HCT116 (cell line): Measurements from ENCODE around the gene TMEM201. TPM values are rescaled to one million over a fixed set of nuclear protein-coding genes. Genes with fewer than 3 reads are reported as not detected.

ENCODE experiments used
- ATAC-seq: fragments of 200-7000 bp; cut with Tn5 transposase; 2 replicates; pipeline ENCODE4 v1.9.1; 2020; ENCODE audit warnings: mild to moderate bottlenecking, moderate library complexity
- BruUV-seq: library from RNA; stranded (reverse); fragments of 400-500 nt; replicated peaks from 2 replicates; lab custom pipeline; 2021; lab: Mats Ljungman, UMichigan
- CTCF ChIA-PET: fragments of 300-600 bp; sonication (Branson Sonifier 250); formaldehyde crosslinking; loops from one replicate; lab custom pipeline; 2021; ENCODE audit warnings: antibody characterized with exemption; lab: Charles Lee
- POLR2A ChIA-PET: fragments of 300-600, 350-600 bp; sonication (Branson Sonifier 250); formaldehyde crosslinking; loops from one replicate; lab custom pipeline; 2021; ENCODE audit warnings: antibody characterized with exemption; lab: Charles Lee
- RAD21 ChIA-PET, 2 experiments: fragments of 300-600 bp; sonication (Branson Sonifier 250); formaldehyde crosslinking; loops; one replicate each; lab custom pipeline; 2023; ENCODE audit warnings: low total read pairs in 2 of 2; ENCODE audit not compliant: uncharacterized antibody in 2 of 2, unreplicated experiment in 2 of 2, low non-redundant PET in 1 of 2; lab: Charles Lee
- DNase-seq: peaks from one replicate; pipeline ENCODE4 v3.0.0-alpha.2; 2010; ENCODE audit warnings: low read depth, low spot score
- H2AFZ ChIP-seq: fragments of 200-600 bp; shearing (Covaris generic), sonication (generic); 2 replicates; pipeline ENCODE4 v1.6.1; 2017; ENCODE audit warnings: low read depth, mixed run types, mixed read lengths, antibody characterized with exemption, low read length; ENCODE audit not compliant: poor library complexity, severe bottlenecking
- H3K27ac ChIP-seq: 2 replicates; pipeline ENCODE4 v1.5.1; 2012; ENCODE audit warnings: low read depth, low read length
- H3K27me3 ChIP-seq: fragments of 200-600 bp; sonication (generic); 2 replicates; pipeline ENCODE4 v1.6.1; 2016; ENCODE audit warnings: mixed run types, low read length, mixed read lengths; ENCODE audit not compliant: insufficient read depth
- H3K36me3 ChIP-seq, 2 experiments: fragments of 200-500 bp in 1 of 2; fragments of 200-600 bp in 1 of 2; sonication (Bioruptor generic) in 1 of 2; sonication (generic) in 1 of 2; 2 replicates each; pipeline versions ENCODE4 v1.5.1 to v1.6.1; 2014 to 2016; ENCODE audit warnings: low read length in 2 of 2, inconsistent platforms in 1 of 2, mixed read lengths in 1 of 2, mixed run types in 1 of 2; ENCODE audit not compliant: insufficient read depth in 2 of 2, control insufficient read depth in 1 of 2
- H3K4me1 ChIP-seq, 2 experiments: fragments of 200-600 bp in 1 of 2; sonication (generic) in 1 of 2; 2 replicates each; pipeline versions ENCODE4 v1.5.1 to v1.6.1; 2012 to 2017; ENCODE audit warnings: low read length in 2 of 2, inconsistent platforms in 1 of 2, mild to moderate bottlenecking in 1 of 2, mixed read lengths in 1 of 2, mixed run types in 1 of 2, moderate library complexity in 1 of 2; ENCODE audit not compliant: insufficient read depth in 2 of 2, control insufficient read depth in 1 of 2
- H3K4me2 ChIP-seq: fragments of 200-600 bp; sonication (generic); 2 replicates; pipeline ENCODE4 v1.6.1; 2017; ENCODE audit warnings: mixed run types, low read length, mixed read lengths
- H3K4me3 ChIP-seq, 2 experiments: fragments of 200-600 bp in 1 of 2; sonication (generic) in 1 of 2; replicated peaks in 1 of 2; 2 replicates each; pipeline ENCODE4 v1.5.1; 2011 to 2016; ENCODE audit warnings: low read length in 2 of 2, control low read depth in 1 of 2, low read depth in 1 of 2, mild to moderate bottlenecking in 1 of 2, mixed read lengths in 1 of 2, mixed run types in 1 of 2
- H3K79me2 ChIP-seq: fragments of 200-600 bp; sonication (generic); 2 replicates; pipeline ENCODE4 v1.6.1; 2017; ENCODE audit warnings: mild to moderate bottlenecking, mixed run types, low read length, moderate library complexity, mixed read lengths; ENCODE audit not compliant: insufficient read depth
- H3K9ac ChIP-seq: fragments of 200-600 bp; sonication (generic); 2 replicates; pipeline ENCODE4 v1.6.1; 2016; ENCODE audit warnings: low read length, mixed read lengths
- H3K9me2 ChIP-seq: fragments of 200-600 bp; sonication (generic), shearing (Covaris generic); 2 replicates; pipeline ENCODE4 v1.6.1; 2017; ENCODE audit warnings: mixed run types, mild to moderate bottlenecking, moderate library complexity; ENCODE audit not compliant: insufficient read depth
- H3K9me3 ChIP-seq, 2 experiments: fragments of 200-500 bp in 1 of 2; fragments of 200-600 bp in 1 of 2; sonication (Bioruptor generic) in 1 of 2; sonication (generic) in 1 of 2; 2 replicates each; pipeline ENCODE4 v1.6.1; 2014 to 2017; ENCODE audit warnings: low read length in 2 of 2, mixed read lengths in 2 of 2, inconsistent platforms in 1 of 2, low read depth in 1 of 2, mild to moderate bottlenecking in 1 of 2, mixed run types in 1 of 2, moderate library complexity in 1 of 2; ENCODE audit not compliant: control insufficient read depth in 1 of 2, insufficient read depth in 1 of 2
- H4K20me1 ChIP-seq: fragments of 200-600 bp; sonication (generic), shearing (Covaris generic); 2 replicates; pipeline ENCODE4 v1.6.1; 2017; ENCODE audit warnings: mixed run types, mild to moderate bottlenecking, moderate library complexity; ENCODE audit not compliant: insufficient read depth
- CBX3 ChIP-seq: IDR thresholded peaks from 2 replicates; pipeline ENCODE4 v1.6.1; 2012; ENCODE audit warnings: low read depth
- JUND ChIP-seq: IDR thresholded peaks from 2 replicates; pipeline ENCODE4 v1.6.1; 2012
- POLR2A ChIP-seq: IDR thresholded peaks from 2 replicates; pipeline ENCODE4 v1.7.0; 2011; ENCODE audit warnings: borderline replicate concordance; ENCODE audit not compliant: insufficient read depth, insufficient read length; ENCODE audit errors: extremely low read depth
- POLR2AphosphoS5 ChIP-seq: IDR thresholded peaks from 2 replicates; pipeline ENCODE4 v1.6.1; 2011; ENCODE audit warnings: mild to moderate bottlenecking, low read depth, low read length, moderate library complexity
- RAD21 ChIP-seq: IDR thresholded peaks from 2 replicates; pipeline ENCODE4 v1.6.1; 2012; ENCODE audit warnings: low read depth, mild to moderate bottlenecking
- SIN3A ChIP-seq: IDR thresholded peaks from 2 replicates; pipeline ENCODE4 v1.6.1; 2012; ENCODE audit warnings: low read depth
- SP1 ChIP-seq: IDR thresholded peaks from 2 replicates; pipeline ENCODE4 v1.6.1; 2012; ENCODE audit warnings: low read depth
- SRF ChIP-seq: IDR thresholded peaks from 2 replicates; pipeline ENCODE4 v1.6.1; 2012; ENCODE audit warnings: low read depth
- YY1 ChIP-seq: IDR thresholded peaks from 2 replicates; pipeline ENCODE4 v1.6.1; 2011; ENCODE audit warnings: low read length, low read depth, moderate library complexity, mild to moderate bottlenecking; ENCODE audit not compliant: insufficient replicate concordance; ENCODE audit errors: extremely low read depth
- ZFX ChIP-seq: fragments of 450-650 bp; IDR thresholded peaks from 2 replicates; pipeline ENCODE4 v1.6.1; 2017
- intact Hi-C: fragments of 100-400 bp; cut with micrococcal nuclease; formaldehyde crosslinking; loops from 2 replicates; pipeline ENCODE4 v1.10.0; 2022
- total RNA-seq: library from RNA; stranded (reverse); gene quantifications from one replicate; pipeline ENCODE4 v1.2.1, GENCODE V29; 2021; ENCODE audit not compliant: unreplicated experiment
- TF ChIP-seq, protein P1 (sequence below): IDR thresholded peaks from 2 replicates; pipeline ENCODE4 v1.6.1; 2012
- TF ChIP-seq, protein P2 (sequence below), 3 experiments: fragments of 200-600 bp in 1 of 3; sonication (generic) in 1 of 3; IDR thresholded peaks in 2 of 3; conservative IDR thresholded peaks in 1 of 3; 2 replicates each; pipeline ENCODE4 v1.5.1; 2012 to 2017; ENCODE audit warnings: low read depth in 2 of 3, low read length in 2 of 3, antibody characterized with exemption in 1 of 3, borderline replicate concordance in 1 of 3, control low read depth in 1 of 3, mild to moderate bottlenecking in 1 of 3, mixed read lengths in 1 of 3, mixed run types in 1 of 3, moderate library complexity in 1 of 3; ENCODE audit not compliant: insufficient read depth in 1 of 3
- TF ChIP-seq, protein P3 (sequence below): IDR thresholded peaks from 2 replicates; pipeline ENCODE4 v1.6.1; 2012; ENCODE audit warnings: low read depth

Gene TMEM201
- total RNA-seq, 1 experiment from 2014 or later, result 27.6 TPM

DNA sequence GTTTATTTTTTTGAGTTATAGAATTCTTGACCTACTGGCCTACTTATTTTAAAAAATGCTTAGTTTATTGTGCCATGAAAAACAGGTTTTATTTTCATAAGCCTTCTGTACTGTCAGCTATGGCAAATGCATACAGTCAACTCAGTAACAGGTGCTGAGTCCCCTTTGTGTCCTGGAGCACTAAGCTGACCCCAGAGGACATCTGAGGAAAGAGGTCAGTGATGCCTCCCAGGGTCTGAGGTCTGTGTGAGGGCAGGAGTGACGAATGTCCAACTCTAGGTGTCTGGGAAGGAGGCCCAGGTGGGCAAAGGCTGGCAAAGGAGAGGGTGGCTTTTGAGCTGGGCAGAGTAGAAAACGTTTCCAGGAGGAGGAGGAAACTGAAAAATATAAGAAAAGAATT lies 7.8 kb upstream of the TMEM201 start:
- no TSS peak for BruUV-seq
- no peaks in the 10 kb centered on the region for H3K27me3 ChIP-seq
- POLR2A ChIA-PET, result no interaction called here
- H3K36me3 ChIP-seq, result peaks cover 5 to 17% of the 10 kb centered on the region in 2 experiments; a peak in 3 of 4 replicates
- 0 out of 2 replicates have a peak, but pooled peaks cover 4% of the 10 kb centered on the region for H4K20me1 ChIP-seq
- CTCF ChIA-PET, result no interaction called here
- no peaks in the 10 kb centered on the region for H3K9me2 ChIP-seq
- TF ChIP-seq RAD21 (no peak), POLR2A (no peak), JUND (no peak), CBX3 (no peak), YY1 (no peak), SIN3A (no peak), ZFX (no peak), POLR2AphosphoS5 (no peak), SRF (no peak), SP1 (no peak)
- TF ChIP-seq, protein P1, sequence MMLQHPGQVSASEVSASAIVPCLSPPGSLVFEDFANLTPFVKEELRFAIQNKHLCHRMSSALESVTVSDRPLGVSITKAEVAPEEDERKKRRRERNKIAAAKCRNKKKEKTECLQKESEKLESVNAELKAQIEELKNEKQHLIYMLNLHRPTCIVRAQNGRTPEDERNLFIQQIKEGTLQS, result no peak
- TF ChIP-seq, protein P2, sequence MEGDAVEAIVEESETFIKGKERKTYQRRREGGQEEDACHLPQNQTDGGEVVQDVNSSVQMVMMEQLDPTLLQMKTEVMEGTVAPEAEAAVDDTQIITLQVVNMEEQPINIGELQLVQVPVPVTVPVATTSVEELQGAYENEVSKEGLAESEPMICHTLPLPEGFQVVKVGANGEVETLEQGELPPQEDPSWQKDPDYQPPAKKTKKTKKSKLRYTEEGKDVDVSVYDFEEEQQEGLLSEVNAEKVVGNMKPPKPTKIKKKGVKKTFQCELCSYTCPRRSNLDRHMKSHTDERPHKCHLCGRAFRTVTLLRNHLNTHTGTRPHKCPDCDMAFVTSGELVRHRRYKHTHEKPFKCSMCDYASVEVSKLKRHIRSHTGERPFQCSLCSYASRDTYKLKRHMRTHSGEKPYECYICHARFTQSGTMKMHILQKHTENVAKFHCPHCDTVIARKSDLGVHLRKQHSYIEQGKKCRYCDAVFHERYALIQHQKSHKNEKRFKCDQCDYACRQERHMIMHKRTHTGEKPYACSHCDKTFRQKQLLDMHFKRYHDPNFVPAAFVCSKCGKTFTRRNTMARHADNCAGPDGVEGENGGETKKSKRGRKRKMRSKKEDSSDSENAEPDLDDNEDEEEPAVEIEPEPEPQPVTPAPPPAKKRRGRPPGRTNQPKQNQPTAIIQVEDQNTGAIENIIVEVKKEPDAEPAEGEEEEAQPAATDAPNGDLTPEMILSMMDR (IDR thresholded peaks at IDR 0.05 in 2 of 3, conservative IDR thresholded peaks at IDR 0.05 in 1 of 3; ENCODE audit: borderline replicate concordance in 1 of 3, insufficient read depth in 1 of 3, low read depth in 2 of 3, low read length in 2 of 3), result no peak
- TF ChIP-seq, protein P3, sequence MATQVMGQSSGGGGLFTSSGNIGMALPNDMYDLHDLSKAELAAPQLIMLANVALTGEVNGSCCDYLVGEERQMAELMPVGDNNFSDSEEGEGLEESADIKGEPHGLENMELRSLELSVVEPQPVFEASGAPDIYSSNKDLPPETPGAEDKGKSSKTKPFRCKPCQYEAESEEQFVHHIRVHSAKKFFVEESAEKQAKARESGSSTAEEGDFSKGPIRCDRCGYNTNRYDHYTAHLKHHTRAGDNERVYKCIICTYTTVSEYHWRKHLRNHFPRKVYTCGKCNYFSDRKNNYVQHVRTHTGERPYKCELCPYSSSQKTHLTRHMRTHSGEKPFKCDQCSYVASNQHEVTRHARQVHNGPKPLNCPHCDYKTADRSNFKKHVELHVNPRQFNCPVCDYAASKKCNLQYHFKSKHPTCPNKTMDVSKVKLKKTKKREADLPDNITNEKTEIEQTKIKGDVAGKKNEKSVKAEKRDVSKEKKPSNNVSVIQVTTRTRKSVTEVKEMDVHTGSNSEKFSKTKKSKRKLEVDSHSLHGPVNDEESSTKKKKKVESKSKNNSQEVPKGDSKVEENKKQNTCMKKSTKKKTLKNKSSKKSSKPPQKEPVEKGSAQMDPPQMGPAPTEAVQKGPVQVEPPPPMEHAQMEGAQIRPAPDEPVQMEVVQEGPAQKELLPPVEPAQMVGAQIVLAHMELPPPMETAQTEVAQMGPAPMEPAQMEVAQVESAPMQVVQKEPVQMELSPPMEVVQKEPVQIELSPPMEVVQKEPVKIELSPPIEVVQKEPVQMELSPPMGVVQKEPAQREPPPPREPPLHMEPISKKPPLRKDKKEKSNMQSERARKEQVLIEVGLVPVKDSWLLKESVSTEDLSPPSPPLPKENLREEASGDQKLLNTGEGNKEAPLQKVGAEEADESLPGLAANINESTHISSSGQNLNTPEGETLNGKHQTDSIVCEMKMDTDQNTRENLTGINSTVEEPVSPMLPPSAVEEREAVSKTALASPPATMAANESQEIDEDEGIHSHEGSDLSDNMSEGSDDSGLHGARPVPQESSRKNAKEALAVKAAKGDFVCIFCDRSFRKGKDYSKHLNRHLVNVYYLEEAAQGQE, result no peak
- TF ChIP-seq, all 23 proteins: peak for 0
- ATAC-seq (no peak), DNase-seq (no peak)
- Histone ChIP-seq H2AFZ (no peak overlapping the region), H3K79me2 (no peaks in the 10 kb centered on the region), H3K4me1 (no peaks in the 10 kb centered on the region), H3K9me3 (no peaks in the 10 kb centered on the region), H3K4me2 (no peak overlapping the region), H3K27ac (no peak overlapping the region), H3K9ac (no peak overlapping the region), H3K4me3 (no peak overlapping the region)
- RAD21 ChIA-PET, result no interaction called here
- intact Hi-C loops, result no loop called here
